Gastrocnemius medialis (tissue), 4 donors: ENCODE data around the gene MORN1.

Source experiments
- POLR2A ChIP-seq, 2 donors: fragments of 450-650 bp; IDR thresholded peaks; one replicate each; pipeline ENCODE4 v1.6.1; 2017; ENCODE audit warnings: antibody characterized with exemption in 2 of 2, mild to moderate bottlenecking in 2 of 2, moderate library complexity in 2 of 2
- TF ChIP-seq, protein P1 (sequence below), 5 experiments: fragments of 450-650 bp in 3 of 5; fragments of 200-600 bp in 2 of 5; sonication (generic) in 2 of 5; IDR thresholded peaks in 4 of 5; conservative IDR thresholded peaks in 1 of 5; 1 replicate in 4 of 5; 2 replicates in 1 of 5; pipeline ENCODE4 v1.5.1; 2016 to 2019; ENCODE audit warnings: antibody characterized with exemption in 5 of 5, mild to moderate bottlenecking in 3 of 5, moderate library complexity in 3 of 5

- TF ChIP-seq, protein P1, sequence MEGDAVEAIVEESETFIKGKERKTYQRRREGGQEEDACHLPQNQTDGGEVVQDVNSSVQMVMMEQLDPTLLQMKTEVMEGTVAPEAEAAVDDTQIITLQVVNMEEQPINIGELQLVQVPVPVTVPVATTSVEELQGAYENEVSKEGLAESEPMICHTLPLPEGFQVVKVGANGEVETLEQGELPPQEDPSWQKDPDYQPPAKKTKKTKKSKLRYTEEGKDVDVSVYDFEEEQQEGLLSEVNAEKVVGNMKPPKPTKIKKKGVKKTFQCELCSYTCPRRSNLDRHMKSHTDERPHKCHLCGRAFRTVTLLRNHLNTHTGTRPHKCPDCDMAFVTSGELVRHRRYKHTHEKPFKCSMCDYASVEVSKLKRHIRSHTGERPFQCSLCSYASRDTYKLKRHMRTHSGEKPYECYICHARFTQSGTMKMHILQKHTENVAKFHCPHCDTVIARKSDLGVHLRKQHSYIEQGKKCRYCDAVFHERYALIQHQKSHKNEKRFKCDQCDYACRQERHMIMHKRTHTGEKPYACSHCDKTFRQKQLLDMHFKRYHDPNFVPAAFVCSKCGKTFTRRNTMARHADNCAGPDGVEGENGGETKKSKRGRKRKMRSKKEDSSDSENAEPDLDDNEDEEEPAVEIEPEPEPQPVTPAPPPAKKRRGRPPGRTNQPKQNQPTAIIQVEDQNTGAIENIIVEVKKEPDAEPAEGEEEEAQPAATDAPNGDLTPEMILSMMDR (IDR thresholded peaks at IDR 0.05 in 4 of 5, conservative IDR thresholded peaks at IDR 0.05 in 1 of 5), result no peak
- no peak for TF ChIP-seq POLR2A (IDR thresholded peaks at IDR 0.05)
These were observed 111.5 kb downstream of the MORN1 start for GRCh38 chr1:2279817-2280216.
